K562 (cell line): Measurements from ENCODE around the gene CCDC85C.

Experiments
- CBX2 ChIP-seq: fragments of 200-600 bp; sonication (generic); IDR thresholded peaks from one replicate; pipeline ENCODE4 v1.6.1; 2012; ENCODE audit warnings: mild to moderate bottlenecking, low read length, inconsistent platforms; ENCODE audit not compliant: insufficient read depth, poor library complexity, severe bottlenecking
- CBX3 ChIP-seq, 2 experiments: IDR thresholded peaks; 1 replicate in 1 of 2; 2 replicates in 1 of 2; pipeline ENCODE4 v1.6.1; 2012; ENCODE audit warnings: inconsistent platforms in 2 of 2, low read length in 2 of 2, borderline replicate concordance in 1 of 2, control low read depth in 1 of 2
- CTCF ChIP-seq, 3 experiments: IDR thresholded peaks in 2 of 3; conservative IDR thresholded peaks in 1 of 3; 2 replicates each; pipeline ENCODE4 v1.5.1; 2011 to 2012; ENCODE audit warnings: low read length in 3 of 3, mild to moderate bottlenecking in 3 of 3, control low read depth in 2 of 3, improper control_type of control experiment in 1 of 3, inconsistent platforms in 1 of 3, low read depth in 1 of 3, mixed read lengths in 1 of 3, moderate library complexity in 1 of 3; ENCODE audit not compliant: insufficient read depth in 2 of 3
- EGR1 ChIP-seq: fragments of 450-650 bp; conservative IDR thresholded peaks from 2 replicates; pipeline ENCODE4 v1.6.1; 2017; ENCODE audit warnings: mild to moderate bottlenecking
- POLR2AphosphoS5 ChIP-seq: IDR thresholded peaks from 2 replicates; pipeline ENCODE4 v1.6.1; 2011; ENCODE audit warnings: mild to moderate bottlenecking, low read depth, low read length, moderate library complexity; ENCODE audit not compliant: control insufficient read depth, insufficient read depth
- RBM39 ChIP-seq: fragments of 200-400 bp; formaldehyde crosslinking; optimal IDR thresholded peaks from 2 replicates; pipeline ENCODE3; 2018; ENCODE audit warnings: low read depth, low read length
- RCOR1 ChIP-seq, 2 experiments: IDR thresholded peaks; 2 replicates each; pipeline ENCODE4 v1.6.1; 2012; ENCODE audit warnings: low read depth in 2 of 2, low read length in 2 of 2, borderline replicate concordance in 1 of 2, improper control_type of control experiment in 1 of 2
- SOX6 ChIP-seq: fragments of 450-650 bp; IDR thresholded peaks from 2 replicates; pipeline ENCODE4 v1.6.1; 2014; ENCODE audit warnings: mild to moderate bottlenecking
- TARDBP ChIP-seq: fragments of 450-650 bp; IDR thresholded peaks from 2 replicates; pipeline ENCODE4 v1.6.1; 2016
- TFAP4 ChIP-seq: sonication (generic); formaldehyde crosslinking; IDR thresholded peaks from 2 replicates; pipeline ENCODE4 v1.8.0; 2022; ENCODE audit warnings: missing genetic modification reagents, mild to moderate bottlenecking, moderate library complexity, borderline replicate concordance
- USF1 ChIP-seq: sonication (generic); formaldehyde crosslinking; IDR thresholded peaks from 2 replicates; pipeline ENCODE4 v1.9.0; 2022; ENCODE audit warnings: mild to moderate bottlenecking, missing genetic modification reagents
- ZNF121 ChIP-seq: sonication (generic); formaldehyde crosslinking; conservative IDR thresholded peaks from 2 replicates; pipeline ENCODE4 v1.8.0; 2022; ENCODE audit warnings: missing genetic modification reagents
- ZNF584 ChIP-seq: fragments of 200-800 bp; sonication (Bioruptor generic); IDR thresholded peaks from 2 replicates; pipeline ENCODE4 v1.6.1; 2016; ENCODE audit warnings: low read depth, mild to moderate bottlenecking, missing genetic modification characterization, missing compliant biosample characterization
- ZNF740 ChIP-seq, 3 experiments: fragments of 200-800 bp in 1 of 3; sonication (Bioruptor generic) in 1 of 3; sonication (generic) in 1 of 3; formaldehyde crosslinking in 1 of 3; IDR thresholded peaks; 2 replicates each; pipeline versions ENCODE4 v1.6.1 to v1.8.0; 2016 to 2022; ENCODE audit warnings: mild to moderate bottlenecking in 2 of 3, missing compliant biosample characterization in 2 of 3, missing genetic modification characterization in 2 of 3, missing genetic modification reagents in 1 of 3

- TF ChIP-seq USF1 (no peak), POLR2AphosphoS5 (no peak), TFAP4 (CRISPR knock-in tag) (no peak), CBX3 (IDR thresholded peaks at IDR 0.05; ENCODE audit: borderline replicate concordance in 1 of 2, low read length in 2 of 2) (no peak), CTCF (IDR thresholded peaks at IDR 0.05 in 2 of 3, conservative IDR thresholded peaks at IDR 0.05 in 1 of 3; ENCODE audit: insufficient read depth in 2 of 3, low read depth in 1 of 3, low read length in 3 of 3) (no peak), ZNF740 (CRISPR knock-in tag; IDR thresholded peaks at IDR 0.05) (no peak), ZNF740 (tag; IDR thresholded peaks at IDR 0.05) (no peak), RCOR1 (IDR thresholded peaks at IDR 0.05; ENCODE audit: borderline replicate concordance in 1 of 2, low read depth in 2 of 2, low read length in 2 of 2) (no peak), SOX6 (no peak), RBM39 (no peak), ZNF121 (no peak), EGR1 (no peak), ZNF584 (no peak), CBX2 (no peak), TARDBP (no peak)
Measured at GRCh38 chr14:99599393-99599792, 4.6 kb downstream of the CCDC85C start.
